Vagina (tissue), 2 donors: ENCODE results near the gene NFAM1.

ENCODE experiments used
- CTCF ChIP-seq, 3 experiments: fragments of 450-650 bp in 2 of 3; fragments of 200-600 bp in 1 of 3; sonication (generic) in 1 of 3; IDR thresholded peaks; one replicate each; pipeline ENCODE4 v1.5.1; 2017 to 2019; ENCODE audit warnings: antibody characterized with exemption in 3 of 3, mild to moderate bottlenecking in 2 of 3, moderate library complexity in 2 of 3
- POLR2A ChIP-seq, 2 donors: fragments of 450-650 bp; IDR thresholded peaks; one replicate each; pipeline ENCODE4 v1.6.1; 2017; ENCODE audit warnings: antibody characterized with exemption in 2 of 2, mild to moderate bottlenecking in 2 of 2, moderate library complexity in 2 of 2
- POLR2AphosphoS5 ChIP-seq, 2 donors: sonication (generic); formaldehyde crosslinking; IDR thresholded peaks; one replicate each; pipeline ENCODE4 v1.9.0; 2017; ENCODE audit warnings: antibody characterized with exemption in 2 of 2, mild to moderate bottlenecking in 2 of 2, low read depth in 1 of 2; ENCODE audit not compliant: insufficient read depth in 1 of 2

- TF ChIP-seq CTCF (IDR thresholded peaks at IDR 0.05) (no peak), POLR2AphosphoS5 (IDR thresholded peaks at IDR 0.05; ENCODE audit: insufficient read depth in 1 of 2, low read depth in 1 of 2) (no peak), POLR2A (IDR thresholded peaks at IDR 0.05) (no peak)
These were observed 89.6 kb downstream of the NFAM1 start for GRCh38 chr22:42342426-42343120.
